ENCODE results near the gene DYNC2H1. TPM values are rescaled to one million over a fixed set of nuclear protein-coding genes. Genes with fewer than 3 reads are reported as not detected.

Gene DYNC2H1
- polyA plus RNA-seq, 1 donor (not counting 4 experiments of a cell fraction or from before 2014, with no cell fraction given) = 18.5 TPM

DNA sequence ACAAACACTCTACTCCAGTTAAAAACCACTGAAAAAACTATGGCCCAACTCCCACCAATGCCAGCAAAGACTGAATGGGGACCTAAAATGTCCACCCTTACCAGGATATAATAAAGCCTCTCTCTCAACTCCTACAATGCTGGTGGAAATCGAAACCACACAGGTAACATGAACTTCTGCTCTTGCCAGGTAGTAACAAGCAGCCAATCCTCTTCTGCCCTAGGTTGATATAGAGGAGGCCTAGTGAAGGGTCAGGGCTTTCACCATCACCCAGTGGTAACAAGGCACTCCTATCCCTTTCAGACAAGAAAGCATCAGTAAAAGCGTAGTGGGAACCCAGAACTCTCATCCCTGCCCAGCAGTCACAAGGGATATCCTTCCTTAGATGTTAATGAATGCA, 39.9 kb upstream of the DYNC2H1 start:
- no peak for TF ChIP-seq CTCF (optimal IDR thresholded peaks at IDR 0.05 in 1 of 3, IDR thresholded peaks at IDR 0.05 in 1 of 3, conservative IDR thresholded peaks at IDR 0.05 in 1 of 3; ENCODE audit: extremely low read depth in 1 of 3, insufficient read depth in 2 of 3, low read length in 3 of 3)
- no peak for TF ChIP-seq EZH2 (IDR thresholded peaks at IDR 0.05; ENCODE audit: low read length)
- Histone ChIP-seq H3K9ac (ENCODE audit: control insufficient read depth, extremely low read depth, insufficient read depth, low read length) (no peak overlapping the region), H3K27ac (ENCODE audit: control insufficient read depth, insufficient read depth, low read length) (no peak overlapping the region), H3K9me1 (ENCODE audit: control insufficient read depth, extremely low read depth, insufficient read depth, low read length) (no peaks in the 10 kb centered on the region), H3K4me2 (ENCODE audit: control insufficient read depth, extremely low read depth, insufficient read depth, low read depth, low read length) (no peak overlapping the region), H3K36me3 (ENCODE audit: control insufficient read depth in 2 of 2, extremely low read depth in 1 of 2, insufficient read depth in 2 of 2, low read length in 2 of 2) (peaks cover 2 to 12% of the 10 kb centered on the region in 2 experiments), H4K20me1 (ENCODE audit: control insufficient read depth, extremely low read depth, insufficient read depth, low read length) (no peaks in the 10 kb centered on the region), H2AFZ (ENCODE audit: control insufficient read depth, low read length) (no peak overlapping the region), H3K4me1 (ENCODE audit: control insufficient read depth, extremely low read depth, insufficient read depth, low read length) (no peaks in the 10 kb centered on the region), H3K4me3 (ENCODE audit: control insufficient read depth in 2 of 3, extremely low read depth in 1 of 3, insufficient read depth in 2 of 3, low read depth in 1 of 3, low read length in 3 of 3) (no peak overlapping the region), H3K9me3 (ENCODE audit: control insufficient read depth, low read depth, low read length) (no peaks in the 10 kb centered on the region), H3K27me3 (ENCODE audit: control insufficient read depth, extremely low read depth, insufficient read depth, low read length) (no peaks in the 10 kb centered on the region), H3K79me2 (ENCODE audit: control insufficient read depth, insufficient read depth, low read length) (peaks cover 67% of the 10 kb centered on the region)
- FAIRE-seq (no peak), DNase-seq (ENCODE audit: low read depth, low spot score) (no peak)
- dilution Hi-C loops (cut with MboI; ENCODE audit: extremely low pct_ligation_motif_present, low sequenced_read_pairs) = no loop called here

DNA sequence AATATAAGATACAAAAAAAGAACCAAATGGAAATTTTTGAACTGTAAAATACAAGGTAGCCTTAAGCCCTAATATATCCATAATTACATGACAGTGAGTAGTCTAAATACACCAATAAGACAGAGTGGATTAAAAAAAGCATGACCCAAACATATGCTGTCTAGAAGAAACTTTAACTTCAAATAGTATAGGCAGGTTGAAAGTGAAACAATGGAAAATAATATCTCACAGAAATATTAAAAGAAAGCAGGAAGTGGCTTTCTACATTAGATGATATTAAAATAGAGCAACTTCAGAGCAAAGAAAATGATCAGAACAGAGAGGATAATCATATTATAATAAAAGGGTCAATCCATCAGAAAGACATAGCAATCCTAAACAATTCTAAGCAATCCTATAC, 39.1 kb upstream of the DYNC2H1 start:
- H3K27me3 ChIP-seq (ENCODE audit: control insufficient read depth, extremely low read depth, insufficient read depth, low read length) = no peaks in the 10 kb centered on the region
- H3K27ac ChIP-seq (ENCODE audit: control insufficient read depth, insufficient read depth, low read length) = no peak overlapping the region
- TF ChIP-seq CTCF (optimal IDR thresholded peaks at IDR 0.05 in 1 of 3, IDR thresholded peaks at IDR 0.05 in 1 of 3, conservative IDR thresholded peaks at IDR 0.05 in 1 of 3; ENCODE audit: extremely low read depth in 1 of 3, insufficient read depth in 2 of 3, low read length in 3 of 3) = no peak
- no peak for TF ChIP-seq EZH2 (IDR thresholded peaks at IDR 0.05; ENCODE audit: low read length)
- peaks cover 74% of the 10 kb centered on the region for H3K79me2 ChIP-seq (ENCODE audit: control insufficient read depth, insufficient read depth, low read length)
- no peaks in the 10 kb centered on the region for H3K9me1 ChIP-seq (ENCODE audit: control insufficient read depth, extremely low read depth, insufficient read depth, low read length)
- FAIRE-seq (no peak), DNase-seq (ENCODE audit: low read depth, low spot score) (no peak)
- no peaks in the 10 kb centered on the region for H4K20me1 ChIP-seq (ENCODE audit: control insufficient read depth, extremely low read depth, insufficient read depth, low read length)
- no peaks in the 10 kb centered on the region for H3K4me1 ChIP-seq (ENCODE audit: control insufficient read depth, extremely low read depth, insufficient read depth, low read length)
- H3K4me2 ChIP-seq (ENCODE audit: control insufficient read depth, extremely low read depth, insufficient read depth, low read depth, low read length) = no peak overlapping the region
- no peaks in the 10 kb centered on the region for H3K9me3 ChIP-seq (ENCODE audit: control insufficient read depth, low read depth, low read length)
- H2AFZ ChIP-seq (ENCODE audit: control insufficient read depth, low read length) = no peak overlapping the region
- dilution Hi-C loops (cut with MboI; ENCODE audit: extremely low pct_ligation_motif_present, low sequenced_read_pairs) = no loop called here
- H3K4me3 ChIP-seq (ENCODE audit: control insufficient read depth in 2 of 3, extremely low read depth in 1 of 3, insufficient read depth in 2 of 3, low read depth in 1 of 3, low read length in 3 of 3) = no peak overlapping the region
- peaks cover 2 to 11% of the 10 kb centered on the region in 2 experiments for H3K36me3 ChIP-seq (ENCODE audit: control insufficient read depth in 2 of 2, extremely low read depth in 1 of 2, insufficient read depth in 2 of 2, low read length in 2 of 2)
- no peak overlapping the region for H3K9ac ChIP-seq (ENCODE audit: control insufficient read depth, extremely low read depth, insufficient read depth, low read length)
